A673 (cell line): ENCODE data around the gene KIFC3. TPM values are rescaled to one million over a fixed set of nuclear protein-coding genes. Genes with fewer than 3 reads are reported as not detected.

ENCODE experiments used
- BruUV-seq: library from RNA; stranded (reverse); fragments of 400-500 nt; replicated peaks from 2 replicates; lab custom pipeline; 2021; lab: Mats Ljungman, UMichigan
- CTCF ChIA-PET: fragments of 300-600 bp; sonication (Branson Sonifier 250); formaldehyde crosslinking; loops from one replicate; lab custom pipeline; 2022; ENCODE audit warnings: antibody characterized with exemption; lab: Charles Lee
- POLR2A ChIA-PET: fragments of 300-600 bp; sonication (Branson Sonifier 250); formaldehyde crosslinking; loops from one replicate; lab custom pipeline; 2022; ENCODE audit warnings: antibody characterized with exemption; ENCODE audit not compliant: low non-redundant PET; lab: Charles Lee
- DNase-seq: peaks from one replicate; pipeline ENCODE4 v3.0.0-alpha.2; 2015; ENCODE audit warnings: low spot score
- H3K27ac ChIP-seq: fragments of 200-600 bp; sonication (generic); 2 replicates; pipeline ENCODE4 v1.5.1; 2016; ENCODE audit warnings: mixed run types, low read depth, mild to moderate bottlenecking, mixed read lengths, antibody characterized with exemption, low read length; ENCODE audit not compliant: poor library complexity, severe bottlenecking
- H3K27me3 ChIP-seq: fragments of 200-600 bp; sonication (generic); replicated peaks from 2 replicates; pipeline ENCODE4 v1.6.1; 2017; ENCODE audit warnings: mixed run types, low read depth, mild to moderate bottlenecking, mixed read lengths, antibody characterized with exemption, low read length; ENCODE audit not compliant: insufficient read depth, poor library complexity
- H3K36me3 ChIP-seq: fragments of 200-600 bp; sonication (generic); 2 replicates; pipeline ENCODE4 v1.6.1; 2016; ENCODE audit warnings: mixed run types, mild to moderate bottlenecking, mixed read lengths, antibody characterized with exemption, low read length; ENCODE audit not compliant: insufficient read depth, poor library complexity, severe bottlenecking
- H3K4me1 ChIP-seq: fragments of 200-600 bp; sonication (generic); 2 replicates; pipeline ENCODE4 v1.6.1; 2017; ENCODE audit warnings: mixed run types, mild to moderate bottlenecking, mixed read lengths, antibody characterized with exemption, low read length; ENCODE audit not compliant: insufficient read depth, poor library complexity, severe bottlenecking
- H3K4me3 ChIP-seq: fragments of 200-600 bp; sonication (generic); 2 replicates; pipeline ENCODE4 v1.5.1; 2016; ENCODE audit warnings: low read depth, mixed run types, mild to moderate bottlenecking, mixed read lengths, low read length; ENCODE audit not compliant: poor library complexity, severe bottlenecking
- H3K9me3 ChIP-seq: fragments of 200-600 bp; sonication (generic); 2 replicates; pipeline ENCODE4 v1.6.1; 2016; ENCODE audit warnings: mixed run types, low read depth, mild to moderate bottlenecking, mixed read lengths, antibody characterized with exemption, low read length; ENCODE audit not compliant: poor library complexity, severe bottlenecking
- CTCF ChIP-seq: fragments of 300-800, 200-600 bp; sonication (generic); conservative IDR thresholded peaks from 2 replicates; pipeline ENCODE4 v1.5.1; 2017; ENCODE audit warnings: low read depth, mild to moderate bottlenecking, antibody characterized with exemption, low read length, moderate library complexity, mixed read lengths
- EZH2 ChIP-seq: fragments of 200-600 bp; sonication (generic); IDR thresholded peaks from 2 replicates; pipeline ENCODE4 v1.6.1; 2017; ENCODE audit warnings: borderline replicate concordance, low read depth, mild to moderate bottlenecking, mixed read lengths, antibody characterized with exemption, low read length; ENCODE audit not compliant: poor library complexity, severe bottlenecking
- intact Hi-C: fragments of 100-400 bp; cut with micrococcal nuclease; formaldehyde crosslinking; loops from one replicate; pipeline ENCODE4 v1.10.0; 2022; ENCODE audit not compliant: unreplicated experiment
- total RNA-seq: library from RNA; stranded (reverse); gene quantifications from 2 replicates; pipeline ENCODE4 v1.2.3, GENCODE V29; 2021

Gene KIFC3
- total RNA-seq, 1 experiment from 2014 or later = 198 TPM

DNA sequence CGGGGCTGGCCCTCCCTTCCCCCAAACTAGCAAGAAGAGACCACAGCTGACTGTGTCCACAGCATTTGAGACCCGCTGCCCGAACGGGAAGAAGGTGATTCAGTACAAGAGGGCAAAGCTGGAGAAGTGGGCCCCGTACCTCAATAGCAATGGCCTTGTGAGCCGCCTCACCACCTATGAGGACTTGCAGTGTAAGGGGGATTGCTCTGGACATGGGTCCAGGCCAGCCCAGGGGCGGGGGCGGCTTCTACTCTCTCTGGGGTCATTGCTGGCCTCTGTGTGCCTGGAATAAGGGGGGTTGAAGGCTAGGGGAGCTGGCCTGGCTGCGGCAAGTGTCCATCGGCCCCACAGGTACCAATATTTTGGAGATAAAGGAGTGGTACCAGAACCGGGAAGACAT, 79.6 kb downstream of the KIFC3 start:
- Histone ChIP-seq H3K27ac (no peak overlapping the region), H3K27me3 (no peaks in the 10 kb centered on the region), H3K36me3 (no peaks in the 10 kb centered on the region), H3K4me1 (no peaks in the 10 kb centered on the region), H3K9me3 (no peaks in the 10 kb centered on the region), H3K4me3 (no peak overlapping the region)
- ChIA-PET POLR2A (no interaction called here), CTCF (no interaction called here)
- DNase-seq = no peak
- BruUV-seq = no TSS peak
- intact Hi-C loops = no loop called here
- no peak for TF ChIP-seq EZH2
- TF ChIP-seq CTCF = no peak

DNA sequence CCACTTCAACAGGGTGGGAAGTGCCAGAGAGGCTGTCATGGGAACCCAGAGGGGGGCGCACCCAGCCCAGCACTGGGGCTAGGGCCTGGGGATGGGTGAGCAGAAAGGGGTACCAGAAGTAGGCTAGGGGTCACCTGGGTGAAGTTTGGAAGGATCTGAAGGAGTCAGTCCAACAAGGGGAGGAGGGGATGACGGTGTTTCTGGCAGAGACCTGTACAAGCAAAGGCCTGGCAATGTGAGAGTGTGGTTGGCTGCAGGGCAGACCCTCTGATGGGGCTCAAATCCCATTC, 80.1 kb downstream of the KIFC3 start:
- intact Hi-C loops = no loop called here
- BruUV-seq = no TSS peak

GRCh38 chr16:57721356-57722209, 80.7 kb downstream of the KIFC3 start:
- BruUV-seq = no TSS peak
- no peak for TF ChIP-seq CTCF
- TF ChIP-seq EZH2 = no peak
- CTCF ChIA-PET = no interaction called here
- POLR2A ChIA-PET = no interaction called here
- no peak overlapping the region for H3K4me3 ChIP-seq
- H3K36me3 ChIP-seq = no peaks in the 10 kb centered on the region
- H3K4me1 ChIP-seq = no peaks in the 10 kb centered on the region
- no peaks in the 10 kb centered on the region for H3K27me3 ChIP-seq
- DNase-seq = no peak
- no peak overlapping the region for H3K27ac ChIP-seq
- no peaks in the 10 kb centered on the region for H3K9me3 ChIP-seq
- intact Hi-C loops = no loop called here

More for the DNA sequence above, 80.1 kb downstream of the KIFC3 start:
- Histone ChIP-seq H3K27me3 (no peaks in the 10 kb centered on the region), H3K36me3 (no peaks in the 10 kb centered on the region), H3K9me3 (no peaks in the 10 kb centered on the region), H3K4me1 (no peaks in the 10 kb centered on the region), H3K27ac (no peak overlapping the region), H3K4me3 (no peak overlapping the region)
- no peak for DNase-seq
- TF ChIP-seq CTCF = no peak
- ChIA-PET CTCF (no interaction called here), POLR2A (no interaction called here)
